COLO668 (cell line): ENCODE measurements around the gene FIBP.

Source experiments
- DNase-seq: peaks from one replicate; lab custom pipeline; 2025; ENCODE audit not compliant: unreplicated experiment; lab: John Stamatoyannopoulos, UW

The FIBP gene

GRCh38 chr11:65888163-65888814 lies at the start of gene FIBP:
FIBP (minus strand) TSS chr11:65888471; CDS start chr11:65888418, 53 bp downstream.
- peak; percentile 97 for DNase-seq

GRCh38 chr11:65937766-65938165 lies 49.5 kb upstream of the FIBP start:
- DNase-seq: no peak

- DNase-seq: no peak
Measured at GRCh38 chr11:65934014-65934413, 45.7 kb upstream of the FIBP start.

- DNase-seq: no peak
Measured at GRCh38 chr11:65932558-65932919, 44.3 kb upstream of the FIBP start.

DNA sequence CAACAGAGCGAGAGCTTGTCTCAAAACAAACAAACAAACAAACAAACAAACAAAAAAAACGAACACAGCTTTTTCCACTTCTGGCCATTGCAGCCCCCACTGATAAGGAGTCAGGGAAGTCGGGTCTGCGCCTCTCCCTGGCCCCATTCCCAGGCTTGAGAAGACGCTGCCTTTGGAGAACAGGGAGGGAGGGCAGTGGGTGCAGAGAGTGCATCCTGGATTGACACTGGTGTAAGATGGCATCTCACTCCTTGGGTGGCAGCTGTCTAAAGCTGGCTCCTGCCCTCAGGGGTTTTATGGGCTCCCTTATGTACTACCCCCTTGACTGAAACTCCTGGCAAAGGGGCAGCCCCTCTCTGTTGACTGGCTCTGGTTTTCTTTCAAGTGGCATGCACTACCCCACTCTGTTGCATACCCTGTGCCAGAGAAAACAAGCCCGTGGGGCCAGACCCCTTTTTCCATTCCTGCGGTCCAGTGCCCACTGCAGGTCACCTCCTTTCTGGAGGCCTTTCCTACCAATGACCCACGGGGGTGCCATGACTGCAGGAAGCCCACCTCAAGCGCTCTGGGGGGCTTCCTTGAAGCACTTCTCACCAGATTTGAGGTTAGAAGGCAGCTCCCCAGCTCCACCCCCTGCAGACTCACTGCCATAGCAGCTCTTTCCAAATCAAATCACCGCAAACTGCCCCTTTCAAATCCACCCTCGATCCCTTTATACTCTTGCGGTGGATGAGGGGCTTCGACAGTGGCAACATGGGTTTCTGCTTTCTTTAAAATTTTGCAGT lies 43.7 kb upstream of the FIBP start:
- no peak for DNase-seq

GRCh38 chr11:65928667-65929066 lies 40.4 kb upstream of the FIBP start:
- no peak for DNase-seq

DNA sequence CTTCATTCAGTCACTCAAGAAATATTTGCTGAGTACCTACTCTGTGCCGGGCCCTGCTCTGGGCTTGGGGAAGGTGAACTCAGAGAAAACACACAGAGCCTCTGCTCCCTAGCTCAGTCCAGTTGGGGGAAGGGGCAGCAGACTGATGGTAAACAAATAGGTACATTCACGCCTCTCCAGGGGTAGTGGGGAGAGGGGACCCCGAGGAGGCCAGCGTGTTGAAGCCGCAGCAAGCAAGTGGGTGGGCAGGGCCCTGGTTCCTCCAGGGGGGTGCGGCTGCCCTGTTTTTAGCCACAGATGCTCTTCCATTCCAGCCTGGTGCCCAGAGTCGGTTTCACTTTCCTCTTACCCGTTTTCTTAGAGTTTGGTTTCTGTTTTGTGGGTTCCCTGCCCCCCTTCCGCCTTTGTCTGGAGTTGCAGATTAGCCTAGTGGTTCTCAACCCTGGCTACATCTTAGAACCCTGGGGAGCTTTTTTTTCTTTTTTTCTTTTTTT lies 39.7 kb upstream of the FIBP start:
- DNase-seq: no peak

- DNase-seq: no peak
Measured at GRCh38 chr11:65925397-65925796, 37.1 kb upstream of the FIBP start.

- no peak for DNase-seq
Measured at GRCh38 chr11:65922565-65922964, 34.3 kb upstream of the FIBP start.

DNA sequence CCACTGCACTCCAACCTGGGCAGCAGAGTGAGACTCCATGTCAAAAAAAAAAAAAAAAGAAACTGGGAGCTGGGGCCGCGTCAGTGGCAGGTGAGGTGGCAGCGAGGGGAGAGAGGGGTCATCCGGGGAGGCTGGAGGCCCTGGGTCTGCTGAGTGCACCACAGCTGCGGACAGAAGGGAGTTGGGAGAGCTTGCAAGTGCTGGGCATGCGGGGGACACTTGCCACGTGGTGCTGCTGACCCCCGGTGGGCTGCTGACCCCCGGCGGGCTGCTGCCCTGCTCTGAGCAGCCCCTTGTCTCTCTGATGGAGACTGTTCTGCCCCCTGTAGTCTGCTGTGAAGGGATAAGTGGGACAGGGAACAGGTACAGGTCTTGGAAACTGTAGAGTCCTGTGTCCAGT lies 33.6 kb upstream of the FIBP start:
- no peak for DNase-seq

DNA sequence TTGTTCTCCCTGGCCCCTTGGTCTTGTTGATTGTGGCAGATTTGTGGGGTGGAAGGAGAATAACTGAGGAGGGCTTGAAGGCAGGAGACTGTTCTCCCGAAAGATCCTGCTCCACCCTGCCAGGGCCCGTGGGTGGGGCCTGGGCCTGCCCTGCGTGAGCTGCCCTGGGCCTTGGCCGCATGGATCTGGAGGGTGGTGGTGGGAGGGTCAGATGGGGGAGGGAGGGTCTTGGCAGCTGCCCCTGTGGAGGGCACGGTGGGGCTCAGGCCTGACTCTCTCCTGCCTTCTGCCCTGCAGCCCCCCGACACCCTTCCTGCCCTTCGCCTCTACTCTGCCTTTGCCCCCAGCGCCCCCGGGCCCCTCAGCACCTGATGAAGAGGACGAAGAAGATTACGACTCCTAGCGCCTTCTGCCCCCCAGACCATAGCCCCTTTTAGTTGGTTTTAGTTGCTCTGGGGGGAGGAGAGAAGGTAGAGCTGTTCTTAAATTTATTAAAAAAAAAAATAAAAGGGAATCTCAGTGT lies 32.8 kb upstream of the FIBP start:
- DNase-seq: no peak

DNA sequence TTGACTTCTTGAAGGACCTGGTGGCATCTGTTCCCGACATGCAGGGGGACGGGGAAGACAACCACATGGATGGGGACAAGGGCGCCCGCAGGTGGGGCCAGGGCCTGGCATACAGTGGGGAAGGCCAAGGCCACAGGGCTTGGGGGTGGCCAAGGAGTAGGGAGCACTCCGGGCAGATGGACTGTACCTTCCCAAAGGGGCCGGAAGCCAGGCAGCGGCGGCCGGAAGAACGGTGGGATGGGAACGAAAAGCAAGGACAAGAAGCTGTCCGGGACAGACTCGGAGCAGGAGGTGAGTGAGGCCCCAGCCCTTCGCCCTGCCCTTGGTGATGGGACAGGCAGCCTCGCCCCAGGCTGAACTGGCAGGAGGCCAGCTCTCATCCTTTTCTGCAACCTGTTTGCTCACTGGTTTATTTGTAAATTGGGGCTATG lies 32.1 kb upstream of the FIBP start:
- no peak for DNase-seq

DNA sequence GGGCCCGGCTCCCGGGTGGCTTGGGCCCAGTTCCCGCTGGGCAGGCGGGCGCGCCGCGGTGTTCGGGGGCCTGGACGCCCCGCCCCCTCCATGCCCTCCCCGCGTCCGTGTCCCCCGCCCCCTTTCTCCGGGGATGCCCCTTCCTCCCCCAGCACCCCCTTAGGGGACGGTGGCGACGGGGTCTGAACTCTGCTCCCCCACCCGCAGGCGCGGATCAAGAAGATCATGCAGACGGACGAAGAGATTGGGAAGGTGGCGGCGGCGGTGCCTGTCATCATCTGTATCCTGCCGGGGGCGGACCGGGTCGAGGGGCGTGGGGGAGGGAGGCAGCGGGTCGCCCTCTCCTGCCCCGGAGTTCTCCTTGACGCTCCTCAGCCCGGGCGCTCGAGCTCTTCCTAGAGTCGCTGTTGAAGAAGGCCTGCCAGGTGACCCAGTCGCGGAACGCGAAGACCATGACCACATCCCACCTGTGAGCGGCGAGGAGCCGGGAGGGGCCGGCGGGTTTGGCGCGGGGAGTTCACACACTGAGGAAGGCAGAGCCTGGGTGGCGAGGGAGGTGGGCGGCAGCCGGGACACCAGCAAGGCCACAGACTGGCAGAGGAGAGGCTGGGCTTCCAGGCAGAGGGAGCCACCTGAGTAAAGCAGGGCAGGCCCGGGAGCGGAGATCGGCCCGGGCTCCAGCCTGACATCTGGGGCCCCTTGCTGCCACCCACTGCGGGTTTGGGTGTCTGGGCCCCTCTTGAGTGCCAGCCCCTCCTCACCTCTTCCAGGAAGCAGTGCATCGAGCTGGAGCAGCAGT lies 31.5 kb upstream of the FIBP start:
- peak; percentile 49 for DNase-seq

DNA sequence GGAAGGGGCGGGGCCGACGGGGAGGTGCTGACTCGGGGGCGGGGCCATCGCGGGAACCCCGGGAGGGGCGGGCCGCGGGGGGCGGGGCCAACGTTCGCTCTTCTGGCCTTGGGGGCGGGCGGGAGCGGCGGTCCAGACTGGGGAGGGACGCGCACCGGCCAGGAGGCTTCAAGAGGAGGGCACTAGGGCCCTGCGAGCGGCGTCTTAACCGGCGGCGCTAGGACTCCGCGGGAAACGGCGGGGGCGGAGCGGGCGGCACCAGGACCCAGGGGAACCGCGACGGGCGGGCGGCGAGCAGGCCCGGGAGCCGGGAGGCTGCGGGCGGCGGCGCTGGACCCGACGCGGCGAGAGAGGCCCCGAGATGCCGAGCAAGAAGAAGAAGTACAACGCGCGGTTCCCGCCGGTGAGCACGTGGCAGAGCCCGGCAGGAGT lies 30.9 kb upstream of the FIBP start, which contains the start of gene DRAP1:
Gene DRAP1 (plus strand): TSS at position 286 of the 432 bp plus-strand sequence. CDS start 76 bp downstream, at position 362.
- peak; percentile 99 for DNase-seq

DNA sequence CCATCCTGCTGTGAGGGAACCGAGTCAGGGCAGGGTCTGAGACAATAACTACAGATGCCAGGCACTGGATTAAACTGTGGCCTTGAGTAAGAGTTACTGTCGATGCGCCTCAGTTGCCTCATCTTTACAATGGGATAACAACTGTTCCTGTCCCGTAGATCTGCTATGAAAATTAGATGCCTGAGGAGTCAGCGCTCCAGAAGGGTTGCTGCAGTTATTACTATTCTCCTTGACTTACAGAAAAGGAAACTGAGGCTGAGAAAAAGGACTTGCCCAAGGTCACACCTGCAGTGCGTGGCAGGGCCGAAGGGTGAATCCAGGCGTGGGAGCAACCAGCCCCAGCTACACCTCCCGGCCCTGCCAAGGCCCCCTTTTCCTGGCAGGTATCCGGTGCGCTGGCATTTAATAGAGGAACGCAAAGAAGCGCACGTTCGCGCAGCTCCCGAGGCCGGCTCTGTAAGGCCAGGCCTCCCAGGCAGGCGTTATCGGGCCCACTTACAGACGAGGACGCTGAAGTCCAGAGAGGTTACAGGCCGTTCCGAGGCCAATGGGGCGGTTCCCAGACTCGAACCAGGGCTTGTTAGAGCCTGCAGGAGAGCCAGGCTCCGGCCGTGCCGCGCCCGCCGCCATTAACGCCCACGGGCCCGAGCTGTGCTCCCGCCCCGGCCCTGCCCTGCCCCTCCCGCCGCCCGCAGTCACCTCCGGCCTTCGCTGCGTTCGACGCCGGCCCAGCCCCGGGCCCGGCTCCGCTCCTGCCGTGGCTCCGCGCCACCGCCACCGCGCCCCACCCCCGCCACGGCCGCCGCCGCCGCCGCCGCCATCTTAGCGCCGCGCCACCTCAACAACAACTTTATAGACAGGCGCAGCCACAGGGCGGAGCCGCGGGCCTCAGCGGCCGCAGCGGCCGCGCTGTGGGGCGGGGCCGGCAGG lies 30.2 kb upstream of the FIBP start, which contains the start of gene C11orf68:
Gene C11orf68 (minus strand): TSS at position 852 of the 930 bp plus-strand sequence. CDS start 31 bp downstream, at position 821.
- peak; percentile 61 for DNase-seq

DNA sequence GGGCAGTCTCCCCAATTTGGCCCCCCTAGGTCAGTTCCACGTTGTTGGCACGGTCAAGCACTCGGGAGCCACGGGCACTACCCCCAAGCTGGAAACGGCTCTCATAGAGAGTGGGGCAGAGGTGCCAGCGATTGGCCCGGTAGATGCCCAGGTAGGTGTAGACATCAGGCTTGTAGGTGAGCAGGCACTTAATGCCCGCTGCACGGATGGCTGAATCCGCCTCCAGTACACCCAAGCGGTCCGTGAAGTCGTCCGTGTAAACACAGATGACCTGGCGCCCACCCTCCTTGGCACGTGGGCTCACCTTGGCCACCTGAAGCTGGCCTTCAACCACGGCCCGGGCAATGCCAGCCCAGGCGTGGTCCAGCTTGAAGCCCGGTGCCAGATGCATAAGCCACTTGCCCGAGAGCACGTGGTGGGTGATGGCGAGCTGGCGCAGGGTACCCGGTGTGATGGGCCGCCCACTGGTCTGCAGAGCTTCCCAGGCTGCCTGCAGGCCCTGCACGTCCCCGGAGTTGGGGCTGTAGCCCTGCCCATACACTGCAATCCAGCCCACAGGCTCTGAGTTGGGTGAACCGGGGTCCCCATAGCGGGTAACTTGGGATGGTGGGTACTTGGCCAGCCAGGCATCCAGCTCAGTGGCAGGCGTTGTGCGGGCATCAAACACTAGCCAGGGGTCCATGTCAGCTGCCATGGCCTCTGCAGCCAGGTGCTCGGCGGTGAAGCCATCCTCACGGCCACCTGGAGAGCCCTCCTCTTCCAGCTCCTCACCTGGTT lies 29.4 kb upstream of the FIBP start:
- no peak for DNase-seq

DNA sequence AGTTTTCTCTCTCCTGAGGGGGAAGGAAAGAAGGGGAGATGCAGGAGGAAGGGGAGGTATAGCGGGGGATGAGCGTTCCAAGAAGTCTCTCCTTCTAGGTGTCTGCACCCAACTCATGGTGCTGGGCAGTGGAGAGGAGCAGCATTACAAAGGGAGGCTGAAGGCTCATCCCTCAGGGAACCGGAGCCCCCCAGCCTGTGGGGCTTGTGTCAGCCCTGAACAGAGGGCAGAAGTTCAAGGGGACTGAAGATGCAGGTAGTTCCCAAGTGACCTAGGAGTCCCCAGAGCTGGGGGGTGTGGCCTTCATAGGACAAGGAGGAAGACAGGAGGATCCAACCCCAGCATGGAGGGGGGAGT lies 28.8 kb upstream of the FIBP start:
- DNase-seq: no peak

DNA sequence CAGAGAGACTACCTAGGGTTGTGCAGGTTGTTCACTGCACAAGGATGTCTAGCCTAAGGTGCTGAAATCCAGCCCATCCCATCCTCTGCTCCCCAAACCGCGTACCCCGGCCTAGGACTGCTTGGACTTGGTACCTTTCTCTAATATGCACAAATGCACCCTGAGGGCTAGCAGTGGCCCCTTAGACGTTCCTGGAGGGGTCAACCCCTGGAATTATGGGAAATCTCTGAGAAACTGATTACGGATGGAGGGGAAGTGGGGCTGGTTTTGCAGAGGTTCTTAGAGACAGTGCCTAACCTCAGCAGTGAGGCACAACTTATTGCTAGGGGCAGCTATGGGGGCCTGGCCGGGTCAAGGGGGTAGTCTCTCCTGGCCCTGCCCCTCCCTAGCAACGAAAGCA lies 28.1 kb upstream of the FIBP start:
- DNase-seq: no peak

DNA sequence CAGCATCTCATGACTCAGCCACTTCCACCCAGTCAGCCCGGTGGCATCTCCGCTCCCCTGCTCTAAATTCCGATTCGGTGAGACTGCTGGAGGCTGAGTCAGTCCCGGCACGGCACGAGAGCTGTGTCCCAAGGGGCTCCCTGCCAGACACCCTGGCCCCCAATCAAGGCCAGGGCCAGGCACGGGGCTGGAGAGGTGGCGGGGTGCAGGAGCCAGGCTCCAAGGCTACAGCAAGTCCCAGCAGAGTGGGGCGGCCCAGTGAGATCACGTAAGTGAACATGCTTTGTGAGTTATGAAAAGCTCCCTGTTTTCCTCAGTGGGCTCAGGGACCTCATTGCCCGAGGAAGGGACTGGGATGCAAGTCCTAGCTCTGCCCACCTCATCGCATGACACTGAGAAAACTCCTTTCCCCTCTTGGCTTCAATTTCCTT lies 27.6 kb upstream of the FIBP start:
- no peak for DNase-seq
